Ascending aorta (tissue), 2 donors: ENCODE results near the gene C11orf52. TPM values are rescaled to one million over a fixed set of nuclear protein-coding genes. Genes with fewer than 3 reads are reported as not detected.

ENCODE experiments used
- DNase-seq, 2 donors: peaks; one replicate each; pipeline ENCODE4 v3.0.0-alpha.2; 2019; ENCODE audit warnings: low spot score in 2 of 2
- H3K27ac ChIP-seq, 2 donors: fragments of 200-600 bp; sonication (generic); one replicate each; pipeline ENCODE4 v1.5.1; 2016 to 2017; ENCODE audit warnings: mild to moderate bottlenecking in 1 of 2
- H3K27me3 ChIP-seq: fragments of 200-600 bp; sonication (generic); one replicate; pipeline ENCODE4 v1.5.1; 2017
- H3K36me3 ChIP-seq, 2 donors: fragments of 200-600 bp; sonication (generic); one replicate each; pipeline ENCODE4 v1.5.1; 2016
- H3K4me1 ChIP-seq, 2 donors: fragments of 200-600 bp; sonication (generic); one replicate each; pipeline ENCODE4 v1.5.1; 2016 to 2017; ENCODE audit warnings: mild to moderate bottlenecking in 1 of 2
- H3K4me3 ChIP-seq, 2 donors: fragments of 200-600 bp; sonication (generic); one replicate each; pipeline ENCODE4 v1.5.1; 2016 to 2017; ENCODE audit warnings: mild to moderate bottlenecking in 1 of 2
- H3K9me3 ChIP-seq, 2 donors: fragments of 200-600 bp; sonication (generic); one replicate each; pipeline ENCODE4 v1.5.1; 2016
- CTCF ChIP-seq, 3 experiments: fragments of 200-600 bp in 2 of 3; fragments of 450-650 bp in 1 of 3; sonication (generic) in 2 of 3; IDR thresholded peaks; one replicate each; pipeline ENCODE4 v1.5.1; 2016 to 2019; ENCODE audit warnings: antibody characterized with exemption in 3 of 3, mild to moderate bottlenecking in 1 of 3, moderate library complexity in 1 of 3
- intact Hi-C: fragments of 100-400 bp; cut with DNase I; formaldehyde crosslinking; loops from one replicate; pipeline ENCODE4 v1.15.1; 2023
- total RNA-seq: library from RNA; depleted of rRNA; stranded (reverse); fragments of >200 nt; gene quantifications from one replicate; pipeline ENCODE4 v1.1.0, GENCODE V29; 2016

Gene C11orf52
- total RNA-seq, 1 donor from 2014 or later: not detected

- Histone ChIP-seq H3K4me3 (peak overlapping the region; percentile 62 to 88), H3K27me3 (no peaks in the 10 kb centered on the region), H3K9me3 (no peaks in the 10 kb centered on the region), H3K27ac (peak overlapping the region; percentile 98 to 99), H3K4me1 (peaks cover 0 to 9% of the 10 kb centered on the region in 2 donors), H3K36me3 (peaks cover 8 to 30% of the 10 kb centered on the region in 2 donors)
- TF ChIP-seq CTCF (IDR thresholded peaks at IDR 0.05): no peak
- DNase-seq: no peak
- intact Hi-C loops: loop anchor here (1.0 to 2.0 kb wide), 3 partner anchors 16 to 40 kb away; partner anchors contain the start of genes ALG9, CFAP68 and FDXACB1
Measured at GRCh38 chr11:111910676-111911562, 7.8 kb upstream of the C11orf52 start.

GRCh38 chr11:111911563-111912401, 6.9 kb upstream of the C11orf52 start, which contains the start of gene CRYAB:
TSS of gene CRYAB (minus strand) at chr11:111911770. CDS start at chr11:111911724, 46 bp downstream.
- TF ChIP-seq CTCF (IDR thresholded peaks at IDR 0.05): no peak
- H3K27ac ChIP-seq: peak within 1 kb of the TSS; percentile 98 to 99
- H3K4me1 ChIP-seq: peaks cover 0 to 9% of the 10 kb centered on the region in 2 donors
- intact Hi-C loops: loop anchor here (1.0 to 2.0 kb wide), 6 partner anchors 12 to 66 kb away; partner anchors contain the start of genes ALG9, CFAP68 and FDXACB1
- no peaks in the 10 kb centered on the region for H3K27me3 ChIP-seq
- H3K4me3 ChIP-seq: peak within 1 kb of the TSS; percentile 66 to 88
- DNase-seq: peak; percentile 90 to 98
- peaks cover 8 to 30% of the 10 kb centered on the region in 2 donors for H3K36me3 ChIP-seq
- H3K9me3 ChIP-seq: no peaks in the 10 kb centered on the region

- peak within 1 kb of the TSS; percentile 98 to 99 for H3K27ac ChIP-seq
- DNase-seq: peak in 1 of 2 donors; percentile 71
- no peaks in the 10 kb centered on the region for H3K9me3 ChIP-seq
- no peak for TF ChIP-seq CTCF (IDR thresholded peaks at IDR 0.05)
- peaks cover 0 to 15% of the 10 kb centered on the region in 2 donors for H3K4me1 ChIP-seq
- peaks cover 8 to 29% of the 10 kb centered on the region in 2 donors for H3K36me3 ChIP-seq
- intact Hi-C loops: loop anchor here (1.0 to 2.0 kb wide), 3 partner anchors 11 to 65 kb away; no protein-coding TSS in a partner anchor
- H3K27me3 ChIP-seq: no peaks in the 10 kb centered on the region
- peak within 1 kb of the TSS; percentile 66 to 88 for H3K4me3 ChIP-seq
Measured at GRCh38 chr11:111912535-111912934, 6.2 kb upstream of the C11orf52 start, which contains the start of gene HSPB2. TSS of gene HSPB2 (plus strand) at chr11:111912734. CDS start at chr11:111912830, 96 bp downstream.

- intact Hi-C loops: loop anchor here (2.0 kb wide), 1 partner anchor 32 kb away; no protein-coding TSS in a partner anchor
- no peak for DNase-seq
- peaks cover 5 to 22% of the 10 kb centered on the region in 2 donors for H3K36me3 ChIP-seq
- H3K4me1 ChIP-seq: peaks cover 0 to 15% of the 10 kb centered on the region in 2 donors
- peak overlapping the region; percentile 66 to 88 for H3K4me3 ChIP-seq
- TF ChIP-seq CTCF (IDR thresholded peaks at IDR 0.05): no peak
- peak overlapping the region; percentile 98 to 99 for H3K27ac ChIP-seq
- no peaks in the 10 kb centered on the region for H3K9me3 ChIP-seq
- H3K27me3 ChIP-seq: no peaks in the 10 kb centered on the region
Measured at GRCh38 chr11:111913031-111913861, 5.5 kb upstream of the C11orf52 start.
